Fibroblast of villous mesenchyme (primary cell): Measurements from ENCODE around the gene RICTOR. TPM values are rescaled to one million over a fixed set of nuclear protein-coding genes. Genes with fewer than 3 reads are reported as not detected.

Source experiments
- DNase-seq: peaks from one replicate; pipeline ENCODE4 v3.0.0-alpha.2; 2010; ENCODE audit warnings: low read depth
- H3K4me3 ChIP-seq: 2 replicates; pipeline ENCODE4 v1.5.1; 2011; ENCODE audit warnings: low read depth, mild to moderate bottlenecking, low read length
- total RNA-seq: library from RNA; depleted of rRNA; stranded (reverse); fragments of >200 nt; gene quantifications from 2 replicates; pipeline ENCODE4 v1.2.3, GENCODE V29; 2012
- TF ChIP-seq, protein P1 (sequence below): IDR thresholded peaks from 2 replicates; pipeline ENCODE4 v1.5.1; 2012; ENCODE audit warnings: low read depth, mild to moderate bottlenecking, low read length; ENCODE audit not compliant: insufficient read depth

RICTOR gene
- total RNA-seq, 1 donor, result 50.1 TPM

DNA sequence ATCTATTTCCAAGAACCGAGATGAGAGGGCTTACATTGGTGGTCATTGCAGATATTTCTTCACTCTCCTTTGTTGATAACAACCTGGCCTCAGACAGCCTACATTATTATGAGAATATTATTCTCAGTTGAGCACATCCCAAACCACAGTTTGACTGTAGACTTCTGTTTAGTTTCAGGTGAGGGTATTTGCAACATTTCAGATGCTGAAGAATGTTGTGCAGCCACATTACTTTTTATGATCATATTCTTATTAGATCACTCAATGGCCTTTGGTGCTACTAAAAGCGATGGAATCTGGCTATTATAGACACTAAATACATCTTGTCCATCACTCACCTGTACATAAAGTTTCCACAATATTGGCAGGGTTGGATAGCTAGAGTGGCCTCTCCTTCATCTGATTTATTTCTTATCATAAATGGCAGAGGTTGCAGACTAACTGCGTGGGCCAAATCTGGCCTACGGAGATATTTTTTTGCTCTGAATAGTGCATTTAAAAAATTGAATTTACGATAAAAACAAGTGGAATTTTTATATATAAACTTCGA lies 26.2 kb upstream of the RICTOR start:
- TF ChIP-seq, protein P1, sequence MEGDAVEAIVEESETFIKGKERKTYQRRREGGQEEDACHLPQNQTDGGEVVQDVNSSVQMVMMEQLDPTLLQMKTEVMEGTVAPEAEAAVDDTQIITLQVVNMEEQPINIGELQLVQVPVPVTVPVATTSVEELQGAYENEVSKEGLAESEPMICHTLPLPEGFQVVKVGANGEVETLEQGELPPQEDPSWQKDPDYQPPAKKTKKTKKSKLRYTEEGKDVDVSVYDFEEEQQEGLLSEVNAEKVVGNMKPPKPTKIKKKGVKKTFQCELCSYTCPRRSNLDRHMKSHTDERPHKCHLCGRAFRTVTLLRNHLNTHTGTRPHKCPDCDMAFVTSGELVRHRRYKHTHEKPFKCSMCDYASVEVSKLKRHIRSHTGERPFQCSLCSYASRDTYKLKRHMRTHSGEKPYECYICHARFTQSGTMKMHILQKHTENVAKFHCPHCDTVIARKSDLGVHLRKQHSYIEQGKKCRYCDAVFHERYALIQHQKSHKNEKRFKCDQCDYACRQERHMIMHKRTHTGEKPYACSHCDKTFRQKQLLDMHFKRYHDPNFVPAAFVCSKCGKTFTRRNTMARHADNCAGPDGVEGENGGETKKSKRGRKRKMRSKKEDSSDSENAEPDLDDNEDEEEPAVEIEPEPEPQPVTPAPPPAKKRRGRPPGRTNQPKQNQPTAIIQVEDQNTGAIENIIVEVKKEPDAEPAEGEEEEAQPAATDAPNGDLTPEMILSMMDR, result no peak
- DNase-seq, result peak; percentile 54
- no peak overlapping the region for H3K4me3 ChIP-seq

DNA sequence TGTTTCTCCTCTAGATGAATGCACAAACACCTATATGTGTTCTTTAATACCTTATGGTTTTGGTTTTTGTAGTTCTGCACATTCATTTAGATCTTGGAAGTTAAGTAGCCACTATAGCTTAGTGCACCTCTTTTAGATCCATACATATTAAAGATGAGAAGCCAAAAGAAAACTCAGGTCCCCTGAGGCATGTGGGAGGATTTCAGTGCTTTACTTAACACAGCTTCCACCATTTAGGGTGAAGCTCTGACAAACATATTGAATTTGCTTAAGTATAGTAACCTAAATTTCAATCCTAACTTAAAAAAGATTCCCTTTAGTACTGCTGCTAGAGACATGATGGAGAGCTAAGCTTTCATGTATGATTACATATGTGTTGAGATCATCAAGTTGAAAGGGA lies 25.6 kb upstream of the RICTOR start:
- DNase-seq, result no peak
- H3K4me3 ChIP-seq, result no peak overlapping the region
- TF ChIP-seq, protein P1, result no peak

DNA sequence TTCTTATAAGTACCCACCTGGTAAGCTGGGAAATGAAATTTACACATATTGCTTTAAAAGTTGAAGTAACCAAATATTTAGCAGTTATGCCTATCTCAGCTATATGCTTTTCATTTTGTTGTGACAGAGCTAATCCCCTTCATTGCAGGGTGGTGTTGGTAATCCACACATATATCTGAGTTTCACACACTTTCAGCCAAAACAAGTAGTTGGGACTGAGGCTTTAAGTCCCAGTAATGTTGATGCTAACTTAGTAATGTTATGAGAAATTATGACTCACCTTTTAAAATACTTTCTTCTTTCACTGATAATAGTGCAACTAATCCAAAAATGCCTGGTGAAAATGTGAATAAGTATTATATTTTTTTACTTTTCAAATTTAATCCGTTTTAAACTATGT lies 19.2 kb upstream of the RICTOR start:
- peak; percentile 85 for DNase-seq
- TF ChIP-seq, protein P1, result no peak
- no peak overlapping the region for H3K4me3 ChIP-seq

DNA sequence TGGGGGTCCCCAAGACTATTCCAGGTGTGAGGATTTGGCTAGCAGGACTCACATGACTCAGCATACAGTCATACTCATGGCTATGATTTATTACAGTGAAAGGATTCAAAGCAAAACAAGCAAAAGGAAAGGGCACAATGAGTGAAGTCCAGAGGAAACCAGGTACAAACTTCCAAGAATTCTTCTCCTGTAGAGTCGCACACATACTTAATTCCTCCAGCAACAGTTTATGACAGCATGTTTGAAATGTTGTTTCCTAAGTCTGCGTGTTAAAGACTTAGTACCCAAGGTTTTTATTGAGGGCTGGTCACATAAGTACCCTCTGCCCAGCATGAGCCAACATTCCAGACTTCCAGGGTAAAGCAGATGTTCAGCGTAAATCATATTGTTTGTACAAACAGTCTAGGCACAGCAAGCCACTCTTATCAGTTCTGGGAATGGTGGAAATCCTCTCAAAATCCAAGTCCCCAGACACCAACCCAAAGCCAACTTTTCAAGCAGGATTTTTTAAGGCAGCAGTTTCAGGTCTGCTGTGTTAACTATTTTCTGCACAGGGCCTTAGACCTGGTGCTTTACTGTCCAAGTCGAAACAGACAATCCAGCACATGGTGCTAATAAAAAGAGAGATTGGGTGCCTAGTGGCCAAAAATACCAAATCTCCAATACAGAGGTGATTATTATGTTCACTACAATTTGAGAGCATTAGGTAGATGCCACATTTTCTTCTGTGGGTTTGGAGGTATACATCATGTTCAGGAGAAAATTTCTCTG lies 18.6 kb upstream of the RICTOR start:
- TF ChIP-seq, protein P1, result no peak

DNA sequence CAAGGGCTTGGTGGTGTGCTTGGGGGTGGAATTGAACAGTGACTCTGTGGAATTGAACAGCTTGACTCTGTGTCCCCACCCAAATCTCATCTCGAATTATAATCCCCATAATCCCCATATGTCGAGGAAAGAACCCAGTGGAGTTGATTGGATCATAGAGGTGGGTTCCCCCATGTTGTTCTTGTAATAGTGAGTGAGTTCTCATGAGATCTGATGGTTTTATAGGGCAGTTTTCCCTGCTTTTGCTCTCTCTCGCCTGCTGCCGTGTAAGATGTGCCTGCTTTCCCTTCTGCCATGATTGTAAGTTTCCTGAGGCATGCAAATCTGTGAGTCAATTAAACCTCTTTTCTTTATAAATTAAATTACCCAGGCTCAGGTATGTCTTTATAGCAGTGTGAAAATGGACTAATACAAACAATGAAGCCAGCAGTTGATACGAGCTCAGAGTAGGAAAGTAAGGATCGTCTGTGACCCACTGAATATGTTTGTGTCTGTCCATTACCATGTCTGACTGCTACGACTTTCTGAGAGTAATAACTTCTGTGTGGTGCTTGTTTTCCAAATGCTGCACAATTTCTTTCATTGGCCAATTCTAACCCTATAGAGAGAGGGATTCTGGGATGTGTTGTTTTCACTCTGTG lies 17.9 kb upstream of the RICTOR start:
- TF ChIP-seq, protein P1, result no peak
- H3K4me3 ChIP-seq, result no peak overlapping the region
- DNase-seq, result no peak

More for the DNA sequence above, 18.6 kb upstream of the RICTOR start:
- no peak overlapping the region for H3K4me3 ChIP-seq
- DNase-seq, result peak; percentile 96

DNA sequence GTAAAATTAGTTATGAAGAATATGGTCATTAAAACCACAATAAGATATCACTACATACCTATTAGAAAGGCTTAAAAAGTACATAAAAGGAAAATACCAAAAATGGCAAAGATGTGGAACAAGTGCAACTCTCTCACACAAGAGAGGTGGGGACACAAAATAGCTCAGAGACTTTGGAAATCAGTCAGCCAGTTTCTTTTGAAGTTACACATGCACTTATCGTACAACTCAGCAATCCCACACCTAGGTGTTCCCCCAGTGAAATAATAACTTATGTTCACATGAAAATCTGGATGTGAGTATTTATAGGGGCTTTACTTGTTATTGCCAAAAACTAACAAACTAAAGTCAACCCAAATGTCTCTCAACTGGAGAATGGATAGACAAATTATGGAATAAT lies 9.8 kb upstream of the RICTOR start:
- no peak overlapping the region for H3K4me3 ChIP-seq
- DNase-seq, result no peak
- TF ChIP-seq, protein P1, result no peak
